GM23338 (cell line): ENCODE results near the gene XPOT. TPM values are rescaled to one million over a fixed set of nuclear protein-coding genes. Genes with fewer than 3 reads are reported as not detected.

Experiments
- ATAC-seq: fragments of 200-7000 bp; cut with Tn5 transposase; 3 replicates; pipeline ENCODE4 v1.9.1; 2020
- DNase-seq: peaks from one replicate; pipeline ENCODE4 v3.0.0-alpha.2; 2015; ENCODE audit warnings: low spot score
- H2AFZ ChIP-seq: fragments of 200-600 bp; sonication (generic); 2 replicates; pipeline ENCODE4 v1.8.0; 2016; ENCODE audit warnings: antibody characterized with exemption, mild to moderate bottlenecking, moderate library complexity
- H3F3A ChIP-seq: fragments of 200-600 bp; sonication (generic); replicated peaks from 2 replicates; pipeline ENCODE4 v1.8.0; 2017; ENCODE audit warnings: antibody characterized with exemption, mixed run types, low read depth
- H3K27ac ChIP-seq: fragments of 200-600 bp; sonication (generic); 2 replicates; pipeline ENCODE4 v1.6.1; 2016; ENCODE audit warnings: low read depth
- H3K27me3 ChIP-seq: fragments of 200-600 bp; sonication (generic); 2 replicates; pipeline ENCODE4 v1.8.0; 2016; ENCODE audit warnings: mild to moderate bottlenecking, mixed run types, moderate library complexity; ENCODE audit not compliant: insufficient read depth
- H3K36me3 ChIP-seq: fragments of 200-600 bp; sonication (generic); 2 replicates; pipeline ENCODE4 v1.8.0; 2016; ENCODE audit warnings: mild to moderate bottlenecking; ENCODE audit not compliant: insufficient read depth
- H3K4me1 ChIP-seq: fragments of 200-600 bp; sonication (generic); 2 replicates; pipeline ENCODE4 v1.8.0; 2016; ENCODE audit warnings: mild to moderate bottlenecking, moderate library complexity; ENCODE audit not compliant: insufficient read depth
- H3K4me2 ChIP-seq: fragments of 200-600 bp; sonication (generic); 2 replicates; pipeline ENCODE4 v1.7.1; 2017; ENCODE audit warnings: mixed run types
- H3K4me3 ChIP-seq: fragments of 200-600 bp; sonication (generic); 2 replicates; pipeline ENCODE4 v1.6.1; 2016; ENCODE audit warnings: mixed run types
- H3K79me2 ChIP-seq: fragments of 200-600 bp; sonication (generic); replicated peaks from 2 replicates; pipeline ENCODE4 v1.8.0; 2017; ENCODE audit warnings: mild to moderate bottlenecking; ENCODE audit not compliant: insufficient read depth
- H3K9me2 ChIP-seq: fragments of 200-600 bp; sonication (generic); 2 replicates; pipeline ENCODE4 v1.8.0; 2017; ENCODE audit not compliant: insufficient read depth
- H4K20me1 ChIP-seq: fragments of 200-600 bp; sonication (generic); replicated peaks from 2 replicates; pipeline ENCODE4 v1.8.0; 2017; ENCODE audit warnings: mild to moderate bottlenecking; ENCODE audit not compliant: insufficient read depth
- H3K27ac Mint-ChIP-seq: 2 replicates; pipeline ENCODE4 v1.8.0; 2020; ENCODE audit warnings: inconsistent platforms, mild to moderate bottlenecking, moderate library complexity, mixed read lengths
- H3K27me3 Mint-ChIP-seq: 3 replicates; pipeline ENCODE4 v1.8.0; 2022; ENCODE audit warnings: low read depth, mild to moderate bottlenecking, moderate library complexity, mixed read lengths, inconsistent platforms; ENCODE audit not compliant: insufficient read depth, poor library complexity
- H3K36me3 Mint-ChIP-seq: 3 replicates; pipeline ENCODE4 v1.8.0; 2021; ENCODE audit warnings: low read depth, mild to moderate bottlenecking, inconsistent platforms, moderate library complexity, mixed read lengths
- H3K4me1 Mint-ChIP-seq: 3 replicates; pipeline ENCODE4 v1.8.0; 2020; ENCODE audit warnings: mild to moderate bottlenecking, inconsistent platforms, mixed read lengths
- H3K4me3 Mint-ChIP-seq: 3 replicates; pipeline ENCODE4 v1.8.0; 2021; ENCODE audit warnings: moderate library complexity, mild to moderate bottlenecking, inconsistent platforms, mixed read lengths
- H3K9me3 Mint-ChIP-seq: 3 replicates; pipeline ENCODE4 v1.8.0; 2020; ENCODE audit warnings: moderate library complexity, mild to moderate bottlenecking, inconsistent platforms, mixed read lengths
- CREB1 ChIP-seq: fragments of 250-450 bp; sonication (Bioruptor Pico); IDR thresholded peaks from 2 replicates; pipeline ENCODE4 v1.5.0; 2020; ENCODE audit warnings: low read depth, mild to moderate bottlenecking, moderate library complexity
- EZH2phosphoT487 ChIP-seq: fragments of 200-600 bp; sonication (generic); IDR thresholded peaks from one replicate; pipeline ENCODE4 v1.8.1; 2018; ENCODE audit warnings: antibody characterized with exemption; ENCODE audit not compliant: unreplicated experiment
- ZNF114 ChIP-seq: fragments of 250-450 bp; sonication (Bioruptor Pico); IDR thresholded peaks from 2 replicates; pipeline ENCODE4 v1.5.0; 2020; ENCODE audit warnings: mild to moderate bottlenecking, moderate library complexity
- polyA plus RNA-seq: library from polyadenylated mRNA; unstranded; fragments of >200 nt; fragmentation: Nextera tagmentation; extraction: Ambion mirVana; gene quantifications from 2 replicates; pipeline ENCODE4 v1.2.1, GENCODE V29; 2016
- total RNA-seq: library from RNA; depleted of rRNA; stranded (reverse); fragments of >200 nt; shearing (Covaris generic); gene quantifications from 2 replicates; pipeline ENCODE4 v1.2.3, GENCODE V29; 2014
- TF ChIP-seq, protein P1 (sequence below): fragments of 250-450 bp; sonication (Bioruptor Pico); IDR thresholded peaks from 2 replicates; pipeline ENCODE4 v1.5.0; 2020; ENCODE audit warnings: mild to moderate bottlenecking, moderate library complexity
- TF ChIP-seq, protein P2 (sequence below), 2 experiments: fragments of 200-600 bp in 1 of 2; sonication (generic) in 1 of 2; conservative IDR thresholded peaks; 2 replicates each; pipeline versions ENCODE4 v1.5.1 to v1.6.1; 2016 to 2017; ENCODE audit warnings: antibody characterized with exemption in 2 of 2, low read depth in 2 of 2, mild to moderate bottlenecking in 2 of 2, moderate library complexity in 1 of 2
- TF ChIP-seq, protein P3 (sequence below): IDR thresholded peaks from 2 replicates; pipeline ENCODE4 v1.6.1; 2016; ENCODE audit warnings: antibody characterized with exemption

Gene XPOT
- total and polyA plus RNA-seq, 2 experiments from 2014 or later, result 58.7 to 145 TPM

DNA sequence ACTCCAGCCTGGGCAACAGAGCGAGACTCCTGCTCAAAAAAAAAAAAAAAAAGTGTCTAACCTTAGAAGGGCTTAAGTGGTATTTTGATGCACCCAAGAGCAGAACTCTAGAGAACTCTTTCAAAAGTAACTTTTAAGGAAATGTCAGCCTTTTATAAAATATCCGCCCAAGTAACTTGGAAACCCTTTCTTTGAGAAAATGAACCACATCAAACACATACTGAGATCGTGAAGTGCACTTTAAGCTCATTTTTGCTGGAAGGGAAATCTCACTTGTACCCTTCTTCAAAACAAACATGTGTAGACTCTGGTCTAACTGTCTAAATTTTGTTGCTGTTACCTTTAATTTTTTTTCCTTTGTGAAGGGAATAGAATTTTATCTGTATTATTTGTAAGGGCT, 19.2 kb upstream of the XPOT start (continued):
- TF ChIP-seq, protein P1, sequence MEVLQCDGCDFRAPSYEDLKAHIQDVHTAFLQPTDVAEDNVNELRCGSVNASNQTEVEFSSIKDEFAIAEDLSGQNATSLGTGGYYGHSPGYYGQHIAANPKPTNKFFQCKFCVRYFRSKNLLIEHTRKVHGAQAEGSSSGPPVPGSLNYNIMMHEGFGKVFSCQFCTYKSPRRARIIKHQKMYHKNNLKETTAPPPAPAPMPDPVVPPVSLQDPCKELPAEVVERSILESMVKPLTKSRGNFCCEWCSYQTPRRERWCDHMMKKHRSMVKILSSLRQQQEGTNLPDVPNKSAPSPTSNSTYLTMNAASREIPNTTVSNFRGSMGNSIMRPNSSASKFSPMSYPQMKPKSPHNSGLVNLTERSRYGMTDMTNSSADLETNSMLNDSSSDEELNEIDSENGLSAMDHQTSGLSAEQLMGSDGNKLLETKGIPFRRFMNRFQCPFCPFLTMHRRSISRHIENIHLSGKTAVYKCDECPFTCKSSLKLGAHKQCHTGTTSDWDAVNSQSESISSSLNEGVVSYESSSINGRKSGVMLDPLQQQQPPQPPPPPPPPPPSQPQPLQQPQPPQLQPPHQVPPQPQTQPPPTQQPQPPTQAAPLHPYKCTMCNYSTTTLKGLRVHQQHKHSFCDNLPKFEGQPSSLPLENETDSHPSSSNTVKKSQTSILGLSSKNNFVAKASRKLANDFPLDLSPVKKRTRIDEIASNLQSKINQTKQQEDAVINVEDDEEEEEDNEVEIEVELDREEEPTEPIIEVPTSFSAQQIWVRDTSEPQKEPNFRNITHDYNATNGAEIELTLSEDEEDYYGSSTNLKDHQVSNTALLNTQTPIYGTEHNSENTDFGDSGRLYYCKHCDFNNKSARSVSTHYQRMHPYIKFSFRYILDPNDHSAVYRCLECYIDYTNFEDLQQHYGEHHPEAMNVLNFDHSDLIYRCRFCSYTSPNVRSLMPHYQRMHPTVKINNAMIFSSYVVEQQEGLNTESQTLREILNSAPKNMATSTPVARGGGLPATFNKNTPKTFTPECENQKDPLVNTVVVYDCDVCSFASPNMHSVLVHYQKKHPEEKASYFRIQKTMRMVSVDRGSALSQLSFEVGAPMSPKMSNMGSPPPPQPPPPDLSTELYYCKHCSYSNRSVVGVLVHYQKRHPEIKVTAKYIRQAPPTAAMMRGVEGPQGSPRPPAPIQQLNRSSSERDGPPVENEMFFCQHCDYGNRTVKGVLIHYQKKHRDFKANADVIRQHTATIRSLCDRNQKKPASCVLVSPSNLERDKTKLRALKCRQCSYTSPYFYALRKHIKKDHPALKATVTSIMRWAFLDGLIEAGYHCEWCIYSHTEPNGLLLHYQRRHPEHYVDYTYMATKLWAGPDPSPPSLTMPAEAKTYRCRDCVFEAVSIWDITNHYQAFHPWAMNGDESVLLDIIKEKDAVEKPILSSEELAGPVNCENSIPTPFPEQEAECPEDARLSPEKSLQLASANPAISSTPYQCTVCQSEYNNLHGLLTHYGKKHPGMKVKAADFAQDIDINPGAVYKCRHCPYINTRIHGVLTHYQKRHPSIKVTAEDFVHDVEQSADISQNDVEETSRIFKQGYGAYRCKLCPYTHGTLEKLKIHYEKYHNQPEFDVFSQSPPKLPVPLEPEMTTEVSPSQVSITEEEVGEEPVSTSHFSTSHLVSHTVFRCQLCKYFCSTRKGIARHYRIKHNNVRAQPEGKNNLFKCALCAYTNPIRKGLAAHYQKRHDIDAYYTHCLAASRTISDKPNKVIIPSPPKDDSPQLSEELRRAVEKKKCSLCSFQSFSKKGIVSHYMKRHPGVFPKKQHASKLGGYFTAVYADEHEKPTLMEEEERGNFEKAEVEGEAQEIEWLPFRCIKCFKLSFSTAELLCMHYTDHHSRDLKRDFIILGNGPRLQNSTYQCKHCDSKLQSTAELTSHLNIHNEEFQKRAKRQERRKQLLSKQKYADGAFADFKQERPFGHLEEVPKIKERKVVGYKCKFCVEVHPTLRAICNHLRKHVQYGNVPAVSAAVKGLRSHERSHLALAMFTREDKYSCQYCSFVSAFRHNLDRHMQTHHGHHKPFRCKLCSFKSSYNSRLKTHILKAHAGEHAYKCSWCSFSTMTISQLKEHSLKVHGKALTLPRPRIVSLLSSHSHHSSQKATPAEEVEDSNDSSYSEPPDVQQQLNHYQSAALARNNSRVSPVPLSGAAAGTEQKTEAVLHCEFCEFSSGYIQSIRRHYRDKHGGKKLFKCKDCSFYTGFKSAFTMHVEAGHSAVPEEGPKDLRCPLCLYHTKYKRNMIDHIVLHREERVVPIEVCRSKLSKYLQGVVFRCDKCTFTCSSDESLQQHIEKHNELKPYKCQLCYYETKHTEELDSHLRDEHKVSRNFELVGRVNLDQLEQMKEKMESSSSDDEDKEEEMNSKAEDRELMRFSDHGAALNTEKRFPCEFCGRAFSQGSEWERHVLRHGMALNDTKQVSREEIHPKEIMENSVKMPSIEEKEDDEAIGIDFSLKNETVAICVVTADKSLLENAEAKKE (CRISPR knock-in tag), result no peak

DNA sequence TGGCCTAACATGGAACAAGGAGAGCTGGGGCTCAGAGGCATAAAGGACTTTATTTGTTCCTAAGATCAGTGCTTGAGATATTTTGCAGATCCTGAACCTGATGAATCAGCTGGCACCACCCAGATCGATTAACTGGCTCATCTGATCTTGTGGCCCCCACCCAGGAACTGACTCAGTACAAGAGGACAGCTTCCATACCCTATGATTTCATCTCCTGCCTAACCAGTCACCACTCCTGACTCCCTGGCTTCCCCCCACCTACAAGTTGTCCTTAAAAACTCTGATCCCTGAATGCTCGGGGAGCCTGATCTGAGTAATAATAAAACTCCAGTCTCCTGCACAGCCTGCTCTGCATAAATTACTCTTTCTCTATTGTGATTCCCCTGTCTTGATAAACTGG, 18.7 kb upstream of the XPOT start:
- ATAC-seq, result no peak
- peaks cover 3% of the 10 kb centered on the region; the same call in 1 of the 2 replicates for H3K9me2 ChIP-seq
- no peak overlapping the region for H3K4me2 ChIP-seq
- H3K9me3 Mint-ChIP-seq, result peaks cover 3% of the 10 kb centered on the region; the same call in 2 of the 3 replicates
- DNase-seq, result no peak
- no peak overlapping the region for H3K4me3 Mint-ChIP-seq
- no peak overlapping the region for H2AFZ ChIP-seq
- H3K27ac ChIP-seq, result no peak overlapping the region
- no peak overlapping the region for H3K27ac Mint-ChIP-seq
- H3K36me3 Mint-ChIP-seq, result peaks cover 4% of the 10 kb centered on the region; the same call in 2 of the 3 replicates
- H3K79me2 ChIP-seq, result no peaks in the 10 kb centered on the region
- H4K20me1 ChIP-seq, result no peaks in the 10 kb centered on the region
- H3K27me3 Mint-ChIP-seq, result peaks cover 14% of the 10 kb centered on the region
- no peaks in the 10 kb centered on the region; the same call in 2 of the 3 replicates for H3K4me1 Mint-ChIP-seq
- H3K4me1 ChIP-seq, result no peaks in the 10 kb centered on the region
- H3K4me3 ChIP-seq, result no peak overlapping the region
- peaks cover 7% of the 10 kb centered on the region for H3F3A ChIP-seq
- H3K36me3 ChIP-seq, result no peaks in the 10 kb centered on the region
- H3K27me3 ChIP-seq, result peaks cover 5% of the 10 kb centered on the region; the same call in 1 of the 2 replicates
- TF ChIP-seq, protein P2, sequence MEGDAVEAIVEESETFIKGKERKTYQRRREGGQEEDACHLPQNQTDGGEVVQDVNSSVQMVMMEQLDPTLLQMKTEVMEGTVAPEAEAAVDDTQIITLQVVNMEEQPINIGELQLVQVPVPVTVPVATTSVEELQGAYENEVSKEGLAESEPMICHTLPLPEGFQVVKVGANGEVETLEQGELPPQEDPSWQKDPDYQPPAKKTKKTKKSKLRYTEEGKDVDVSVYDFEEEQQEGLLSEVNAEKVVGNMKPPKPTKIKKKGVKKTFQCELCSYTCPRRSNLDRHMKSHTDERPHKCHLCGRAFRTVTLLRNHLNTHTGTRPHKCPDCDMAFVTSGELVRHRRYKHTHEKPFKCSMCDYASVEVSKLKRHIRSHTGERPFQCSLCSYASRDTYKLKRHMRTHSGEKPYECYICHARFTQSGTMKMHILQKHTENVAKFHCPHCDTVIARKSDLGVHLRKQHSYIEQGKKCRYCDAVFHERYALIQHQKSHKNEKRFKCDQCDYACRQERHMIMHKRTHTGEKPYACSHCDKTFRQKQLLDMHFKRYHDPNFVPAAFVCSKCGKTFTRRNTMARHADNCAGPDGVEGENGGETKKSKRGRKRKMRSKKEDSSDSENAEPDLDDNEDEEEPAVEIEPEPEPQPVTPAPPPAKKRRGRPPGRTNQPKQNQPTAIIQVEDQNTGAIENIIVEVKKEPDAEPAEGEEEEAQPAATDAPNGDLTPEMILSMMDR (conservative IDR thresholded peaks at IDR 0.05; ENCODE audit: low read depth in 2 of 2), result no peak
- no peak for TF ChIP-seq CREB1 (CRISPR knock-in tag)
- TF ChIP-seq, protein P3, sequence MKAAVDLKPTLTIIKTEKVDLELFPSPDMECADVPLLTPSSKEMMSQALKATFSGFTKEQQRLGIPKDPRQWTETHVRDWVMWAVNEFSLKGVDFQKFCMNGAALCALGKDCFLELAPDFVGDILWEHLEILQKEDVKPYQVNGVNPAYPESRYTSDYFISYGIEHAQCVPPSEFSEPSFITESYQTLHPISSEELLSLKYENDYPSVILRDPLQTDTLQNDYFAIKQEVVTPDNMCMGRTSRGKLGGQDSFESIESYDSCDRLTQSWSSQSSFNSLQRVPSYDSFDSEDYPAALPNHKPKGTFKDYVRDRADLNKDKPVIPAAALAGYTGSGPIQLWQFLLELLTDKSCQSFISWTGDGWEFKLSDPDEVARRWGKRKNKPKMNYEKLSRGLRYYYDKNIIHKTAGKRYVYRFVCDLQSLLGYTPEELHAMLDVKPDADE, result no peak
- no peak for TF ChIP-seq ZNF114 (CRISPR knock-in tag)
- no peak for TF ChIP-seq EZH2phosphoT487
- TF ChIP-seq, protein P1 (CRISPR knock-in tag), result no peak
